ENCODE data around the gene AGMAT. TPM values are rescaled to one million over a fixed set of nuclear protein-coding genes. Genes with fewer than 3 reads are reported as not detected.

Gene AGMAT
- total and polyA plus RNA-seq, 2 of the 8 experiments (the other 6 are each of a cell fraction or from before 2014, with no cell fraction given) = 3.7 to 5.8 TPM

GRCh38 chr1:15525050-15526020, 59.5 kb downstream of the AGMAT start:
- TF ChIP-seq SIX5 (IDR thresholded peaks at IDR 0.05; ENCODE audit: low read depth, low read length) (no peak), SUZ12 (IDR thresholded peaks at IDR 0.05; ENCODE audit: low read length) (no peak), KDM4A (IDR thresholded peaks at IDR 0.05; ENCODE audit: low read depth, low read length, severe bottlenecking) (peak; percentile 63), CTBP2 (IDR thresholded peaks at IDR 0.05; ENCODE audit: borderline replicate concordance, insufficient read depth, insufficient read length, low read length) (no peak), PHF8 (conservative IDR thresholded peaks at IDR 0.05; ENCODE audit: low read depth, low read length) (no peak)
- H3K23me2 ChIP-seq (ENCODE audit: low read depth, low read length) = peaks cover 6% of the 10 kb centered on the region
- H3K4ac ChIP-seq (replicated peaks; ENCODE audit: insufficient read length, low read depth, low read length) = no peak overlapping the region
- no peak overlapping the region for H4K91ac ChIP-seq (replicated peaks; ENCODE audit: insufficient read length, low read length)
- FAIRE-seq (no peak), DNase-seq (ENCODE audit: low read depth in 1 of 2, low spot score in 2 of 2) (no peak)
- no peaks in the 10 kb centered on the region for H3K27me3 ChIP-seq (replicated peaks in 1 of 4; ENCODE audit: control insufficient read depth in 3 of 4, extremely low read depth in 1 of 4, insufficient read depth in 3 of 4, low read length in 3 of 4)
- CTCF ChIA-PET (ENCODE audit: partially characterized antibody) = no interaction called here
- no peak overlapping the region for H2BK5ac ChIP-seq (ENCODE audit: low read depth, low read length)
- H3K4me3 ChIP-seq (ENCODE audit: extremely low read depth in 1 of 4, insufficient read depth in 2 of 4, low read depth in 3 of 4, low read length in 4 of 4) = peak overlapping the region; percentile 66 to 90 (median 82)
- H3K79me1 ChIP-seq (ENCODE audit: low read depth, low read length) = no peaks in the 10 kb centered on the region
- H3K56ac ChIP-seq (replicated peaks; ENCODE audit: insufficient read length, low read depth, low read length) = no peak overlapping the region
- H3K18ac ChIP-seq (ENCODE audit: extremely low read depth, low read length) = 0 out of 2 replicates have a peak overlapping the region, but pooled peaks have one; percentile 43
- no peak overlapping the region for H2BK12ac ChIP-seq (ENCODE audit: low read depth, low read length)
- H3K36me3 ChIP-seq (ENCODE audit: control insufficient read depth in 2 of 4, insufficient read depth in 4 of 4, low read length in 3 of 4) = peaks cover 0 to 3% (median under 1%) of the 10 kb centered on the region in 4 experiments; a peak in 2 of 8 replicates
- no peak overlapping the region for H4K8ac ChIP-seq (ENCODE audit: extremely low read depth, insufficient read depth, low read length)
- peak overlapping the region; percentile 73 to 93 for H3K4me2 ChIP-seq (ENCODE audit: insufficient read depth in 1 of 2, low read depth in 2 of 2, low read length in 2 of 2)
- H4K5ac ChIP-seq (ENCODE audit: insufficient read length, low read depth, low read length) = no peak overlapping the region
- peak overlapping the region; percentile 89; the same call in 1 of the 2 replicates for H2AFZ ChIP-seq (ENCODE audit: low read length)
- H3K23ac ChIP-seq (ENCODE audit: insufficient read length) = no peak overlapping the region
- no peaks in the 10 kb centered on the region for H3K9me3 ChIP-seq (ENCODE audit: insufficient read depth in 2 of 2, low read depth in 1 of 2, low read length in 1 of 2)
- H2BK15ac ChIP-seq (ENCODE audit: low read length) = no peak overlapping the region
- no peak overlapping the region; the same call in 1 of the 2 replicates for H3K27ac ChIP-seq (ENCODE audit: low read depth, low read length)
- no peak overlapping the region for H3K14ac ChIP-seq (ENCODE audit: insufficient read length)
- no peak overlapping the region for H3K9ac ChIP-seq (replicated peaks in 1 of 4; ENCODE audit: extremely low read depth in 1 of 4, low read depth in 3 of 4, low read length in 3 of 4)
- peaks cover 0 to 32% of the 10 kb centered on the region in 2 experiments; a peak in 2 of 4 replicates for H3K79me2 ChIP-seq (ENCODE audit: control insufficient read depth in 1 of 2, insufficient read depth in 2 of 2, low read length in 2 of 2)
- H4K20me1 ChIP-seq (replicated peaks in 1 of 2; ENCODE audit: control insufficient read depth in 1 of 2, insufficient read depth in 2 of 2, low read length in 2 of 2) = peaks cover 0 to 3% of the 10 kb centered on the region in 2 experiments
- no peak overlapping the region for H2AK5ac ChIP-seq (ENCODE audit: low read depth, low read length)
- H2BK20ac ChIP-seq (ENCODE audit: low read length) = no peak overlapping the region
- H3K4me1 ChIP-seq (replicated peaks in 1 of 4; ENCODE audit: control insufficient read depth in 3 of 4, insufficient read depth in 4 of 4, low read length in 3 of 4) = peaks cover 0 to 8% (median 5%) of the 10 kb centered on the region in 4 experiments; a peak in 4 of 7 replicates
- no peak overlapping the region for H2BK120ac ChIP-seq (replicated peaks; ENCODE audit: low read depth, low read length)
- WGBS, 2 experiments (ENCODE audit: extremely low coverage in 1 of 2, insufficient coverage in 1 of 2, insufficient read length in 1 of 2, insufficient replicate concordance in 2 of 2, low coverage in 1 of 2, low lambda C conversion rate in 2 of 2, missing lambda C conversion rate in 1 of 2) = 8% methylated on average over 20 of the region's 40 CpGs; no CpG with 5 or more reads in 1 of the 2 experiments
- POLR2A ChIA-PET (ENCODE audit: partially characterized antibody) = no interaction called here
